Femur (tissue), 1 donor: ENCODE measurements around the gene DOCK7.
"Not testable (repeated sequence)": the region's sequence is repeated elsewhere in the genome, so short reads cannot be mapped to it uniquely, and the experiment has no call there.

Experiments used
- DNase-seq: peaks from one replicate; pipeline ENCODE4 v3.0.0-alpha.2; 2017

The DOCK7 gene

GRCh38 chr1:62528015-62528414, 160.2 kb downstream of the DOCK7 start:
- DNase-seq = no peak

GRCh38 chr1:62527346-62527745, 160.8 kb downstream of the DOCK7 start:
- DNase-seq = not testable (repeated sequence)

DNA sequence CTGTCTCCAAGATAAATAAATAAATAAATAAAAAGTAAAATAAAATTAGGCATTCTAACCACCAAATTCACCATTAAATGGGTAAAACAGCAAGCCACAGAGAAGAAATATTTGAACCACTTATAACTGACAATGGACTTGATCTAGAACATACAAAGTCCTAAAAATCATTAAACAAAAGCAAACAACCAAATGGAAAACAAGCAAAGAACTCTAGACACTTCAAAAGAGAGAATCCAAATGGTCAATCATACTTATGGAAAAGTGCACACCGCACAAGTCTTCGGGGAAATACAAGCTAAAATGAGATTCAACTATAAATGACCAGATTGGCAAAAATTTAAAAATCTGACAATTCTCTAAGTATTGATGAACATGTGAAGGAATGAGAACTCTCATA, 164.3 kb downstream of the DOCK7 start:
- no peak for DNase-seq

GRCh38 chr1:62516600-62516999, 171.6 kb downstream of the DOCK7 start:
- no peak for DNase-seq

DNA sequence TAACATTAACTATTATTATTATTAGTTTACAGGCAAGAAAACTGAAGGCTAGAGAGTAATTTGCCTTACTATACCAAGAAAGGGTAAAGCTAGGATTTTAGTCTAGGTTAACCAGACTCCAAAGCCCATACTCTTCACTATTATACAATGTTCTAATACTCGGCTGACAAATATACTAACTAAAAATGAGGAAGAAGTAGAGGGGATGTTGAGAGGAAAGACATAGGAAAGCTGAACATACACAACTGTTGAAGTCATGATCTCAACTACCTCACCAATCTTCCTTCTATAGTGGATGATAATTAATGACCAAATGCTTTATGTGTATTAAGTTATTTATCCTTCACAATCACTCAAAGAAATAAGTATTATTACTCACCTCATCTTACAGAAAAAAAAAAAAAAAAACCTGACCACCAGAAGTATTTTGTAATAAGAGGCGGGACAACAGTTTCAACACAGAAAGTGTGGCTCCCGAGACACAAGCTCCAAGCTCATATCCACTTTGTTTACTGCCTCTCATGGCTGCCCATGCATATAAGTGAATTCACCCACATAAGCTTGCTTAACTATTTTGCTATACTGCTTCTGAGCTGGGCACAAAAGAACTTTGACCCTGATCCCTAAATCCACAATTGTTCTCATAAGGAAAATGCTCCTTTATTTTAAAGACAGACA, 173.3 kb downstream of the DOCK7 start:
- DNase-seq = no peak

GRCh38 chr1:62513013-62513412, 175.2 kb downstream of the DOCK7 start:
- no peak for DNase-seq

DNA sequence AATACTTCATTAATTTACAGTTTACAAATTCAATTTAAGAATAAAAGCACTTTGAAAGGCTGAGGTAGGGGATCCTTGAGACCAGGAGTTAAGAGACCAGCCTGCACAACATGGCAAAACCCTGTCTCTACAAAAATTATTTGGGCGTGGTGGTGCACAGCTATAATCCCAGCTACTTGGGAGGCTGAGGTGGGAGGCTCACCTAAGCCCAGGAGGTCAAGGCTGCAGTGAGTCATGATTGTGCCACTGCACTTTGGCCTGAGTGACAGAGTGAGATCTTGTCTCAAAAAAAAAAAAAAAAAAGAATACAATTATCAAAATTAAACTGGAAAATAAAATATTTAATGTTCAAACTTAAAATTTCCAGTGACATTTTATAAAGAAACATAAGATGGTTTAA, 179.2 kb downstream of the DOCK7 start:
- DNase-seq = no peak

- DNase-seq = no peak
Measured at GRCh38 chr1:62508187-62508758, 179.9 kb downstream of the DOCK7 start.

- no peak for DNase-seq
Measured at GRCh38 chr1:62500210-62500609, 188.0 kb downstream of the DOCK7 start.

DNA sequence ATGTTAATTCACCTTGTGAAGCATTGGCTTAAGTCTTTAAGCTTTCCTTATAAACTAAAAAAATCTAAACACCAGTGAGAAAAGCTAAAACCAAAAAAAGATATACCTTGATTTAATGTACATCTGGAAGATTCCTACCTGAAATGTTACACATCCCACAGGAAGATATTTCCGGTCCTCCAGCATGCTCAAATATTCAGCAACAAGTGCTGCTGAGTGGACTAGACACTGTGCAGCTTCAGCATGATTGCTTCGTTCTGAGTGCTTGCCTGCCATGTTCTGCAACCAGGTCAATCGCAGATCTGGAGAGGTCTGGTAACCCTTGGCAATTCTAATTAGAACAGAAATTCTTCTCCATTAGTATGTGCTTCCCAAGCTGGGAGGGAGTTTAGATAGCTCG, 194.0 kb downstream of the DOCK7 start:
- DNase-seq = no peak

DNA sequence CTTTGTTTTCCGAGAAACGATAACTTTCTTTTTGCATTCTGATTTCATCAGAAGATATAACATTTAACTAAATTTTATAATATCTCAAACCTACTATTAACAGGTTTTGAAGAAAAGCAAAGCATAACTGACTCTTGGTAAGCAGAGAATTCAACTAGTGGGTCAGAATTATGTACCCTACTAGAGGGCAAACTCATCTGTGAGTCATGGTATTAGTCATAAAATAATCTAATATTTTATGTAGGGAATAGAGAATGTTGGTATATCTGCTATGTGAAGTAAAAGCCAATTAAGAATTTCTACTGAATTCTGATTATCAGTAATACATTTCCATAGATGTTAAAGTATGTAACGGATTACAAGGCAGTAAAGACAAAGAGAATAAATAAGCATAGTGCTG, 194.5 kb downstream of the DOCK7 start:
- no peak for DNase-seq

GRCh38 chr1:62492521-62492920, 195.7 kb downstream of the DOCK7 start:
- no peak for DNase-seq

DNA sequence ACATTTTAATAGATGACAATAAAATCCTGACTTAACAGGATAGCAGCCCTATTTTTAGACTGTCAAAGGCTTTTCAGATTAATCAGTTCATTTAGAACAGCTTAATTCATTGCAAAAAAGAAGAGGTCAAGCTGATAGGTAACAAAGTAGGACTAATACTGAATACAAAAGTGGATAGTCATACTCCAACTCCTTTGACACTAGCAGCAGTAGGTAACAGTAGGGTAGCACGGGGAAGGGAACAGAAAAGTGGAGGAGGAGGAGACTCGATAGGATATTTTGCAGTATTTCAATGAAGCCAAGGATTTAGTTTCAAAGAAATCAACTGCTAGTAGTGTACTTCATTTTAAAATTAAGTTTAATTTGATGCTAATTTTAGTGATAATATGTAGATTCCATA, 200.2 kb downstream of the DOCK7 start:
- DNase-seq = no peak

- no peak for DNase-seq
Measured at GRCh38 chr1:62484824-62485468, 203.2 kb downstream of the DOCK7 start.

- no peak for DNase-seq
Measured at GRCh38 chr1:62481681-62482080, 206.5 kb downstream of the DOCK7 start.

DNA sequence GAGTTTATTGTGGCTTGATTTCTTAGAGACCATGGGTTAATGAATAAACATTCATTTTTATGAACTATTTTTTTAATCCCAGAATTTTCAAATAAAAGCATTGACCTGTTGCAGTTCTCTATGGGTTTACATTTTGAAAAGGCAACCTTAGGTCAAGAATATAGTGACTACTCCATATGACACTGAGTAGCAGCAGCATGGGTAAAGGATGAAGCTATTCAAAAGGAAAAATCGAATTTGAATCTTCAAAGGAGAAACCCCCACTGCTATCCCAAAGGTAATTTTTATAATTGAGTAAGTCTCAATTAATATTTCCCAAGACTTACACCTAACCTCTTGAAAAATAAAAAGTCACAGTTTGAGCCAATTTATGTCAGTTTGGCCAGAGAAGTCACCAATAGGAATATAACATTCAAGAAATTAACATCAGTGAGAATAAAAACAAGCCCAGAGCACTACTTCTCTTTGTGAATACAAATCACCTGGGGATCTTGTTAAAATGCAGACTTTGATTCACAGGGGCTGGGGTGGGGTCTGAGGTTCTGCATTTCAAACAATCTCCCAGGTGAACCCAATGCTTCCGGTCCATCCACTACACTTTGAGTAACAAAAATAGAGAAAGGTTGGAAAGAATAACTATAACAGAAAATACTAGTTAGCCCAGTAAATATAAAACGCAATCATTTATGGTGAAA, 211.5 kb downstream of the DOCK7 start:
- no peak for DNase-seq

DNA sequence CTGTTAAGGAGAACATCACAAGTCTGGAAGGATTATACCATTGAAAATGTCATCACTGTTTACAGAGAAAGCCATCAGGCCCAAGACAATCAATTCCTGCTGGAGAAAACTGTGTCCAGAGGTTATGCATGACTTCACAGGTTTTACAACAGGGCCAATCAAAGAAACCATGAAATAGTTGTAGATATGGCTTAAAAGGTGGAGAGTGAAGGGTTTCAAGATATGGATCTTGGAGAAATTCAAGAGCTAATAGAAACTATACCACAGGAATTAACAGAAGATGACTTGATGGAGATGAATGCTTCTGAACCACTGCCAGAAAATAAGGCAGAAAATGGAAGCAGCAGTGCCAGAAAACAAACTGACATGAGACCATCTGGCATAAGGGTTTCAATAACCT, 221.1 kb downstream of the DOCK7 start:
- no peak for DNase-seq

- no peak for DNase-seq
Measured at GRCh38 chr1:62462370-62462769, 225.8 kb downstream of the DOCK7 start.

DNA sequence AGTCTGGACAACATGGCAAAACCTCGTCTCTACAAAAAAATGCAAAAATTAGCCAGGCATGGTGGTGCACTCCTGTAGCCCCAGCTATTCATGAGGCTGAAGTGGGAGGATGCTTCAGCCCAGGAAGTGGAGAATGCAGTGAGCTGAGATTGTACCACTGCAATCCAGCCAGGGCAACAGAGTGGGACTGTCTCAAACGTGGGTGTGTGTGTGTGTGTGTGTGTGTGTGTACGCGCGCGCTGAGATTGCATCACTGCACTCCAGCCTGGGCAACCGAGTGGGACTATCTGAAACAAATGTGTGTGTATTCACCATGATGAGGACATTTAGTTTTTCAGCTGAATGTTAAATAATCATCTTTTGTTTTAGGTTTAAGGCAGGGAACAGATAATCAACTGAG, 230.2 kb downstream of the DOCK7 start:
- DNase-seq = no peak

DNA sequence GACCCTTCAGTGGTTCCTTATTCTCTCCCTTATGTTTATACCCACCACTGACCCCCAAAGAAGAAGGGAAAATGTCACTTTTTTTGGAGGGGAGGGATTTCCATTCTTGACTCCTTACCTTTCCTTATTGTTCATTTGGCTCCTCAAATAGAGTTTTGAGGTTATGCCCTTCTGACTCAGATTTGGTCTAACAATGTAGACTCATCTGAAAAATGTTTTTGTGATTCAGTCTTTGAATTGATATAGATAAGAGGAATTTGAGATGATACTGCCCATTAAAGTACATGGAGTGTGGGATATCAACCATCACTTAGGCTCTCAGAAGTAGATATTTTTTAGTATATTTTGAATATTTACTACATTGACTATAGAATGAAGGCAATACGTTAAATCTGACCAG, 235.2 kb downstream of the DOCK7 start:
- DNase-seq = no peak

GRCh38 chr1:62450301-62450700, 237.9 kb downstream of the DOCK7 start:
- DNase-seq = no peak

DNA sequence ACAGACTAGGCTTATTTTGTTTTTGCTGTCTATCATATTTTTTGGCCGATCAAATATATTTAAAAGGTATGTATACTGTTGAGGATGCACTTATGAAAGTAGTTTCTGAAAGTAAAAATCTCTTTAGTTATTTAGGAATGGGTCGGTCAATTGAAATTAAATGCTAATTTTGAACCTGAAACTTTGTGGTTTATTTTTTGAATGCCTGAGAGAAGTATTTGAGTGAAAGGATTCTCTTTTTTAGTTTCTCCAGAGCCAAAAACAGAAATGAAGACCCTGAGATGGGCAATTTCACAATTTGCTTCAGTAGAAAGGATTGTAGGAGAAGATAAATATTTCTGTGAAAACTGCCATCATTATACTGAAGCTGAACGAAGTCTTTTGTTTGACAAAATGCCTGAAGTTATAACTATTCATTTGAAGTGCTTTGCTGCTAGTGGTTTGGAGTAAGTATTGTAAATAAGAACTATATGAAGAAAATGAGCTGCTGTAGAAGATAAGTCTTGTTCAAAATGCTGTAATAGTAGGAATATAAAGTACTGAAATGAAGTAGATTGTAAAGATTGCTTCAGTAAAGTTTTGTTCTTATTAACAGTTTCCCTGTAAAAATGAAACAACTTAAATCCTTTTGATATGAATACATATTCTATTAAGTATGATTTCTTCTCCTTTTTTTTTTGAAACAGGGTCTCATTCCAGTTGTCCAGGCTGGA, 239.8 kb downstream of the DOCK7 start:
- DNase-seq = no peak

GRCh38 chr1:62444701-62445100, 243.5 kb downstream of the DOCK7 start:
- no peak for DNase-seq
